Esophagus squamous epithelium (tissue), 4 donors: ENCODE measurements around the gene RUNX1.

Experiments
- CTCF ChIP-seq, 6 experiments: fragments of 450-650 bp in 4 of 6; fragments of 200-600 bp in 2 of 6; sonication (generic) in 2 of 6; IDR thresholded peaks; one replicate each; pipeline ENCODE4 v1.5.1; 2016 to 2019; ENCODE audit warnings: antibody characterized with exemption in 6 of 6, mild to moderate bottlenecking in 4 of 6, moderate library complexity in 4 of 6
- POLR2A ChIP-seq, 4 donors: fragments of 450-650 bp; IDR thresholded peaks; one replicate each; pipeline ENCODE4 v1.6.1; 2017; ENCODE audit warnings: antibody characterized with exemption in 4 of 4, mild to moderate bottlenecking in 4 of 4, moderate library complexity in 3 of 4

GRCh38 chr21:34974162-34974981, 74.7 kb downstream of the RUNX1 start:
- TF ChIP-seq CTCF (IDR thresholded peaks at IDR 0.05) (no peak), POLR2A (IDR thresholded peaks at IDR 0.05) (no peak)
